ENCODE measurements around the gene PRRC1. TPM values are rescaled to one million over a fixed set of nuclear protein-coding genes. Genes with fewer than 3 reads are reported as not detected.

The PRRC1 gene
- total and polyA plus RNA-seq, 4 donors = 22.9 to 88.1 (median 40.9) TPM

- 61 to 83% methylated on average over 3 of the region's 3 CpGs for WGBS, 2 donors
- no peak overlapping the region for H3K4me3 ChIP-seq
- DNase-seq = peak in 2 of 3 donors; percentile 19 to 52
- TF ChIP-seq CTCF (IDR thresholded peaks at IDR 0.05; ENCODE audit: control extremely low read depth, extremely low read depth) = no peak
- H3K27ac ChIP-seq (ENCODE audit: low read depth in 1 of 2, low read length in 1 of 2) = no peak overlapping the region
- peaks cover 4 to 19% (median 14%) of the 10 kb centered on the region in 4 donors for H3K36me3 ChIP-seq (ENCODE audit: control insufficient read depth in 4 of 4, insufficient read depth in 4 of 4, low read length in 4 of 4)
- H3K4me1 ChIP-seq (ENCODE audit: control insufficient read depth in 5 of 5, insufficient read depth in 5 of 5, low read length in 5 of 5) = no peaks in the 10 kb centered on the region
- ATAC-seq (ENCODE audit: insufficient read depth, low FRiP score) = no peak
- H3K9ac ChIP-seq (ENCODE audit: insufficient read depth in 1 of 2, low read length in 2 of 2) = no peak overlapping the region
- no peaks in the 10 kb centered on the region for H3K9me3 ChIP-seq (ENCODE audit: control insufficient read depth in 4 of 4, insufficient read depth in 3 of 4, low read length in 3 of 4)
- H3K27me3 ChIP-seq (ENCODE audit: control insufficient read depth in 3 of 3, insufficient read depth in 3 of 3, low read length in 2 of 3) = no peaks in the 10 kb centered on the region
These were observed 39.3 kb downstream of the PRRC1 start for GRCh38 chr5:127556609-127557334.

- no peaks in the 10 kb centered on the region for H3K27me3 ChIP-seq (ENCODE audit: control insufficient read depth in 3 of 3, insufficient read depth in 3 of 3, low read length in 2 of 3)
- 43 to 65% methylated on average over 2 of the region's 2 CpGs for WGBS, 2 donors
- no peak overlapping the region for H3K9ac ChIP-seq (ENCODE audit: insufficient read depth in 1 of 2, low read length in 2 of 2)
- H3K9me3 ChIP-seq (ENCODE audit: control insufficient read depth in 4 of 4, insufficient read depth in 3 of 4, low read length in 3 of 4) = no peaks in the 10 kb centered on the region
- no peak overlapping the region for H3K27ac ChIP-seq (ENCODE audit: low read depth in 1 of 2, low read length in 1 of 2)
- no peak overlapping the region for H3K4me3 ChIP-seq
- peaks cover 0 to 13% (median 0%) of the 10 kb centered on the region in 5 donors for H3K4me1 ChIP-seq (ENCODE audit: control insufficient read depth in 5 of 5, insufficient read depth in 5 of 5, low read length in 5 of 5)
- peaks cover 2 to 9% (median 7%) of the 10 kb centered on the region in 4 donors for H3K36me3 ChIP-seq (ENCODE audit: control insufficient read depth in 4 of 4, insufficient read depth in 4 of 4, low read length in 4 of 4)
- DNase-seq = no peak
- no peak for ATAC-seq (ENCODE audit: insufficient read depth, low FRiP score)
- TF ChIP-seq CTCF (IDR thresholded peaks at IDR 0.05; ENCODE audit: control extremely low read depth, extremely low read depth) = no peak
These were observed 40.8 kb downstream of the PRRC1 start for GRCh38 chr5:127558273-127558672.

- Histone ChIP-seq H3K27ac (ENCODE audit: low read depth in 1 of 2, low read length in 1 of 2) (no peak overlapping the region), H3K4me3 (no peak overlapping the region), H3K9me3 (ENCODE audit: control insufficient read depth in 4 of 4, insufficient read depth in 3 of 4, low read length in 3 of 4) (peaks cover 0 to 2% (median 0%) of the 10 kb centered on the region in 4 donors), H3K27me3 (ENCODE audit: control insufficient read depth in 3 of 3, insufficient read depth in 3 of 3, low read length in 2 of 3) (no peaks in the 10 kb centered on the region), H3K36me3 (ENCODE audit: control insufficient read depth in 4 of 4, insufficient read depth in 4 of 4, low read length in 4 of 4) (no peaks in the 10 kb centered on the region), H3K9ac (ENCODE audit: insufficient read depth in 1 of 2, low read length in 2 of 2) (no peak overlapping the region), H3K4me1 (ENCODE audit: control insufficient read depth in 5 of 5, insufficient read depth in 5 of 5, low read length in 5 of 5) (peaks cover 0 to 18% (median 4%) of the 10 kb centered on the region in 5 donors)
- no peak for TF ChIP-seq CTCF (IDR thresholded peaks at IDR 0.05; ENCODE audit: control extremely low read depth, extremely low read depth)
- DNase-seq (no peak), ATAC-seq (ENCODE audit: insufficient read depth, low FRiP score) (no peak)
- 82 to 86% methylated on average over 3 of the region's 3 CpGs for WGBS, 2 donors
These were observed 43.8 kb downstream of the PRRC1 start for GRCh38 chr5:127561254-127561653.
